ENCODE results near the gene RFX1.

DNA sequence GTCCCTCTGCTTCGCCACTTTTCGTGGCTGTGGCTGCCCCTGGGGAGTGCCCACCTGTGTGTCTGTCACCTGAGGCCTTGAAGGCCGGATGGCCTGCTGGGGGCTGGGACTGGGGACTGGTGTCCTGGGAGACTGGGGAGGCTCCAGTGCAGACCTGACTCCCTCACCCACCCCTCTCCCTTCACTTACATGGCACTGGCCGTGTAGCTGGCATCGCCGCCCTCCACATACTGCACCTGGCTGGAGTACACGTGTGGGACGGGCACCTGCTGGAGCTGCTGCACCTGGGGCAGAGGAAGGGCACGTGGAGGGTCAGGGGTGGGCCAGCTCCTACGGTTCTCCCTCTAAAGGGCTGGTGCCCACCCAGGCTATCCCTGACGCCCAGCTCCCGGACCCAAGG lies 28.3 kb downstream of the RFX1 start:
- no peak for TF ChIP-seq CTCF (IDR thresholded peaks at IDR 0.05; ENCODE audit: poor library complexity)
- TF ChIP-seq EZH2 (IDR thresholded peaks at IDR 0.05; ENCODE audit: borderline replicate concordance): no peak
- TF ChIP-seq EZH2phosphoT487 (IDR thresholded peaks at IDR 0.05; ENCODE audit: low read depth, severe bottlenecking, unreplicated experiment): no peak

Data from hepatocyte (in vitro differentiated cells).